IMR-90 (cell line): ENCODE measurements around the gene SLC6A20. TPM values are rescaled to one million over a fixed set of nuclear protein-coding genes. Genes with fewer than 3 reads are reported as not detected.

Experiments used
- ATAC-seq: fragments of 200-7000 bp; cut with Tn5 transposase; 2 replicates; pipeline ENCODE4 v1.9.1; 2020; ENCODE audit warnings: low read depth, mild to moderate bottlenecking, moderate library complexity
- BruUV-seq: library from RNA; stranded (reverse); fragments of 400-500 nt; replicated peaks from 2 replicates; lab custom pipeline; 2021; lab: Mats Ljungman, UMichigan
- CTCF ChIA-PET: fragments of 300-600 bp; formaldehyde crosslinking; extraction: SDS; loops from one replicate; lab custom pipeline; 2021; ENCODE audit warnings: antibody characterized with exemption; lab: Yijun Ruan, JAX
- POLR2A ChIA-PET: fragments of 300-600 bp; sonication (Branson Sonifier 250); formaldehyde crosslinking; loops from one replicate; lab custom pipeline; 2022; ENCODE audit warnings: antibody characterized with exemption; ENCODE audit not compliant: unreplicated experiment; lab: Charles Lee
- DNase-seq: peaks from one replicate; pipeline ENCODE4 v3.0.0; 2013
- H2AFZ ChIP-seq: replicated peaks from 2 replicates; pipeline ENCODE3; 2013; ENCODE audit warnings: low read length, mild to moderate bottlenecking; ENCODE audit not compliant: poor library complexity
- H2AK5ac ChIP-seq: 2 replicates; pipeline ENCODE4 v1.6.1; 2013; ENCODE audit warnings: low read depth, low read length, inconsistent platforms
- H2AK9ac ChIP-seq: replicated peaks from 2 replicates; pipeline ENCODE3; 2013; ENCODE audit warnings: mild to moderate bottlenecking, low read depth, low read length, moderate library complexity; ENCODE audit not compliant: poor library complexity
- H2BK120ac ChIP-seq: 2 replicates; pipeline ENCODE4 v1.6.1; 2013; ENCODE audit warnings: low read depth, low read length, inconsistent platforms
- H2BK15ac ChIP-seq: 3 replicates; pipeline ENCODE4 v1.6.1; 2013; ENCODE audit warnings: low read depth, low read length, inconsistent platforms
- H2BK20ac ChIP-seq: 2 replicates; pipeline ENCODE4 v1.6.1; 2013; ENCODE audit warnings: low read depth, mild to moderate bottlenecking, inconsistent platforms, low read length, moderate library complexity
- H2BK5ac ChIP-seq: 2 replicates; pipeline ENCODE4 v1.6.1; 2013; ENCODE audit warnings: mild to moderate bottlenecking, low read depth, low read length, inconsistent platforms; ENCODE audit not compliant: poor library complexity, severe bottlenecking
- H3K14ac ChIP-seq: replicated peaks from 2 replicates; pipeline ENCODE4 v1.6.1; 2013; ENCODE audit warnings: low read depth, low read length, inconsistent platforms
- H3K18ac ChIP-seq: 2 replicates; pipeline ENCODE4 v1.6.1; 2013; ENCODE audit warnings: low read depth, low read length, control low read depth
- H3K23ac ChIP-seq: 2 replicates; pipeline ENCODE4 v1.6.1; 2013; ENCODE audit warnings: low read depth, low read length, inconsistent platforms
- H3K27ac ChIP-seq: 2 replicates; pipeline ENCODE4 v1.5.1; 2013; ENCODE audit warnings: mild to moderate bottlenecking, control low read depth, low read length; ENCODE audit not compliant: insufficient read depth
- H3K27me3 ChIP-seq: 2 replicates; pipeline ENCODE4 v1.6.1; 2013; ENCODE audit warnings: low read length; ENCODE audit not compliant: control insufficient read depth, insufficient read depth
- H3K36me3 ChIP-seq: 2 replicates; pipeline ENCODE4 v1.6.1; 2013; ENCODE audit warnings: low read length, mixed read lengths; ENCODE audit not compliant: control insufficient read depth, insufficient read depth
- H3K4ac ChIP-seq: 2 replicates; pipeline ENCODE4 v1.6.1; 2013; ENCODE audit warnings: low read depth, low read length, inconsistent platforms
- H3K4me1 ChIP-seq: 2 replicates; pipeline ENCODE4 v1.6.1; 2013; ENCODE audit warnings: low read length, mixed read lengths; ENCODE audit not compliant: control insufficient read depth, insufficient read depth
- H3K4me2 ChIP-seq: 2 replicates; pipeline ENCODE4 v1.6.1; 2013; ENCODE audit warnings: low read depth, mild to moderate bottlenecking, control low read depth, low read length, moderate library complexity
- H3K4me3 ChIP-seq: 2 replicates; pipeline ENCODE4 v1.5.1; 2013; ENCODE audit warnings: low read depth, mild to moderate bottlenecking, control low read depth, low read length, moderate library complexity; ENCODE audit not compliant: insufficient read depth
- H3K56ac ChIP-seq: 2 replicates; pipeline ENCODE4 v1.6.1; 2013; ENCODE audit warnings: low read length, inconsistent platforms; ENCODE audit not compliant: insufficient read depth; ENCODE audit errors: extremely low read depth
- H3K79me1 ChIP-seq, 2 experiments: 2 replicates each; pipeline ENCODE4 v1.6.1; 2013; ENCODE audit warnings: low read length in 2 of 2, inconsistent platforms in 1 of 2, low read depth in 1 of 2
- H3K9ac ChIP-seq: 2 replicates; pipeline ENCODE4 v1.6.1; 2013; ENCODE audit warnings: low read depth, low read length, control low read depth
- H3K9me1 ChIP-seq: 2 replicates; pipeline ENCODE4 v1.6.1; 2013; ENCODE audit warnings: low read length, inconsistent platforms; ENCODE audit not compliant: insufficient read depth
- H3K9me3 ChIP-seq: 2 replicates; pipeline ENCODE4 v1.6.1; 2013; ENCODE audit warnings: low read length; ENCODE audit not compliant: control insufficient read depth, insufficient read depth
- H4K20me1 ChIP-seq: 2 replicates; pipeline ENCODE4 v1.6.1; 2013; ENCODE audit warnings: low read length, inconsistent platforms; ENCODE audit not compliant: insufficient read depth
- H4K5ac ChIP-seq: 2 replicates; pipeline ENCODE4 v1.6.1; 2013; ENCODE audit warnings: mild to moderate bottlenecking, low read depth, low read length, control low read depth
- H4K8ac ChIP-seq, 2 experiments: 2 replicates each; pipeline ENCODE4 v1.6.1; 2013; ENCODE audit warnings: low read depth in 2 of 2, low read length in 2 of 2, control low read depth in 1 of 2, inconsistent platforms in 1 of 2
- H4K91ac ChIP-seq: 2 replicates; pipeline ENCODE4 v1.6.1; 2013; ENCODE audit warnings: low read depth, low read length, inconsistent platforms; ENCODE audit not compliant: insufficient read depth
- CEBPB ChIP-seq: IDR thresholded peaks from 2 replicates; pipeline ENCODE4 v1.6.1; 2012; ENCODE audit warnings: low read depth, low read length, improper control_type of control experiment
- MAFK ChIP-seq: IDR thresholded peaks from 2 replicates; pipeline ENCODE4 v1.6.1; 2012; ENCODE audit warnings: low read depth, low read length, improper control_type of control experiment
- MAZ ChIP-seq: IDR thresholded peaks from 2 replicates; pipeline ENCODE4 v1.6.1; 2012; ENCODE audit warnings: low read depth, mild to moderate bottlenecking, low read length, improper control_type of control experiment, moderate library complexity, borderline replicate concordance
- MXI1 ChIP-seq: IDR thresholded peaks from 2 replicates; pipeline ENCODE4 v1.6.1; 2012; ENCODE audit warnings: low read depth, mild to moderate bottlenecking, low read length, moderate library complexity, borderline replicate concordance
- POLR2A ChIP-seq: IDR thresholded peaks from 2 replicates; pipeline ENCODE4 v1.6.1; 2012; ENCODE audit warnings: mild to moderate bottlenecking, low read depth, low read length
- RAD21 ChIP-seq: IDR thresholded peaks from 2 replicates; pipeline ENCODE4 v1.6.1; 2012; ENCODE audit warnings: low read length, improper control_type of control experiment
- RCOR1 ChIP-seq: IDR thresholded peaks from 2 replicates; pipeline ENCODE4 v1.6.1; 2012; ENCODE audit warnings: mild to moderate bottlenecking, low read length, improper control_type of control experiment; ENCODE audit not compliant: insufficient replicate concordance
- RFX5 ChIP-seq: IDR thresholded peaks from 2 replicates; pipeline ENCODE4 v1.8.0; 2012; ENCODE audit warnings: low read depth, mild to moderate bottlenecking, low read length, moderate library complexity
- WGBS, 2 experiments: methylation state at CpG; one replicate each; pipeline versions ENCODE4 v1.1.5 to v1.1.7; 2013; ENCODE audit warnings: missing lambda C conversion rate in 2 of 2; ENCODE audit not compliant: insufficient read length in 1 of 2; ENCODE audit errors: extremely low coverage in 2 of 2; 5-methylcytosine and 5-hydroxymethylcytosine counted together
- dilution Hi-C: fragments of 300-500 bp; cut with HindIII; formaldehyde crosslinking; loops from one replicate; pipeline ENCODE4 v1.14.3; 2018; ENCODE audit warnings: low sequenced_read_pairs; ENCODE audit not compliant: unreplicated experiment
- in situ Hi-C: fragments of 300-500 bp; cut with MboI; formaldehyde crosslinking; loops from 3 replicates; pipeline ENCODE4 v1.14.3; 2019; ENCODE audit warnings: low sequenced_read_pairs, inconsistent platforms, mixed read lengths
- intact Hi-C: fragments of 100-400 bp; cut with micrococcal nuclease; formaldehyde crosslinking; loops from 2 replicates; pipeline ENCODE4 v1.10.0; 2022
- polyA plus RNA-seq, 3 experiments: library from polyadenylated mRNA; depleted of rRNA; stranded (reverse); fragments of >200 nt; gene quantifications; 2 replicates each; pipeline ENCODE4 v1.2.3, GENCODE V29; 2012; ENCODE audit warnings: low replicate concordance in 1 of 3
- total RNA-seq: library from RNA; depleted of rRNA; stranded (reverse); fragments of >200 nt; gene quantifications from 2 replicates; pipeline ENCODE4 v1.2.3, GENCODE V29; 2012
- TF ChIP-seq, protein P1 (sequence below): fragments of 150-350 bp; IDR thresholded peaks from 2 replicates; pipeline ENCODE4 v1.6.1; 2017; ENCODE audit warnings: mild to moderate bottlenecking, antibody characterized with exemption, low read length, low read depth
- TF ChIP-seq, protein P2 (sequence below): fragments of 150-350 bp; IDR thresholded peaks from 2 replicates; pipeline ENCODE4 v1.6.1; 2016; ENCODE audit warnings: low read depth, mild to moderate bottlenecking, low read length, moderate library complexity, borderline replicate concordance
- TF ChIP-seq, protein P3 (sequence below): conservative IDR thresholded peaks from 2 replicates; pipeline ENCODE4 v1.5.1; 2012; ENCODE audit warnings: mild to moderate bottlenecking, low read depth, low read length, improper control_type of control experiment

Gene SLC6A20
- total and polyA plus RNA-seq, 2 of the 4 experiments (the other 2 are of a cell fraction): not detected

DNA sequence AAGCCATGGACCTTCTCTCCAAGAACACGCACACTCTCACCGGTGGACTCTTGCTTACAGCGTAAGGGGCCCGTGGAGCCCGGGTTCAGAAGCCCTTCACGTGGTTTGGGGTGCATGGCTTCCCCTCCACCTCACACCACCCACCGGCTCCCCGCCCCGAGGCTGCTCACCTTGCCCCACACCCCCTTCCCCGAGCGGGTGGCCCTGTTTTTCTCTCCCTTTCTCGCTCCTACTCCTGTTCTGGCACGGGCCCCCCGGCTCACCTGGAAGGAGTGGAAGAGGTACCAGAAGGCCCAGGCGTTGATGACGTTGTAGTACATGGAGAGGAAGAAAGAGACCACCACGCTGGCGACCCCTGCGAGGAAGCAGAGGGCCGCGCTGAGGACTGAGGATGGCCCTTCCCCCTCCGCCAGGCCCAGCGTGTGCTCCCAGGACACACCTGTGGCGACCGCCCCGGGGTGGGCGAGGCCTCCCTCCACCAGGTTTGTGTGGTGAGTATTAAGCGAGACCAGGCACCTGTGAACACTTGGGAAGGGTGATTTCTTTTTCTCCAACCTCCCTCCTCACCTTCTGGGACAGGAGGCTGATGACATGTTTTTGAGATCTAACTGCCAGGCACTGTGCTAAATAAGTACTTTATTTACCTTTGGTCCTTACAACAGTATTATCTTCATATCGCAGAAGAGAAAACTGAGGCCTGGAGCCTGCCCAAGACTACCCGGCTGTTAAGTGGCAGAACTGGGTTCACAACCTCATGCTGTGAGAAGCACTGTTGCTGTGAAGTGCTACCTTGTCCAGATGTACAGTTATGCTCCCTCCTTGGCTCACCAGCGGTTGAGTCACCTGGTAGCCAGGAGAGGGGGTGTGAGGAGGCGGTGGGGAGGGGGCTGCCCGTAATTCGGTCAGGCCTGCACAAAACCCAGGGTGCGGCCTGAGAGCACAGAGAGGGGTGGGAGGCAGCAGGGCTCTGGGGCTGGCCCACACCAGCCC, 16.3 kb downstream of the SLC6A20 start (continued):
- no peak for TF ChIP-seq CEBPB
- TF ChIP-seq RFX5: no peak

DNA sequence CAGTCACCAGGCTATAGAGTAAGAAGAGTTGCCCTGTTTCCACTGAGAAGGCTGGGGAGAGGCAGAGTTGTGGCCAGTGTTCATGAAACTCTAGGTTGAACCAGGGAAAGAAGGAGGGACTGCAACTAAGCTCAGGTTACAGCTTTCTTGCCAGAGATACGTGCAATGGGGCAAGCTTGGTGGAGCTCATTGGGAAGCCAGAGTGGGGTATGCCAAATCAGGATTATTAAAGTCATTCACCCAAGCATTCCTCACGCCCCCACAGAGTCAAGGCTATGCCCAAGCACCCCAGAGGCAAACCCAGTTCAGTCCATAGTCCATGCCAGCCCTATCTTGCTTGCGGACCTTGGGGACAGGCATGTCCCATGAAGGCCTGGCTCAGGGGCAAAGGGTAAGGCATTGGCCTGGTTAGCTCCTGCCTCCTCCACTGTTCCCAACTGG, 17.6 kb downstream of the SLC6A20 start:
- H3K4ac ChIP-seq: no peak overlapping the region
- no peak overlapping the region for H3K14ac ChIP-seq
- no peaks in the 10 kb centered on the region for H3K79me1 ChIP-seq
- no peak overlapping the region for H4K8ac ChIP-seq
- BruUV-seq: no TSS peak
- TF ChIP-seq, protein P1, sequence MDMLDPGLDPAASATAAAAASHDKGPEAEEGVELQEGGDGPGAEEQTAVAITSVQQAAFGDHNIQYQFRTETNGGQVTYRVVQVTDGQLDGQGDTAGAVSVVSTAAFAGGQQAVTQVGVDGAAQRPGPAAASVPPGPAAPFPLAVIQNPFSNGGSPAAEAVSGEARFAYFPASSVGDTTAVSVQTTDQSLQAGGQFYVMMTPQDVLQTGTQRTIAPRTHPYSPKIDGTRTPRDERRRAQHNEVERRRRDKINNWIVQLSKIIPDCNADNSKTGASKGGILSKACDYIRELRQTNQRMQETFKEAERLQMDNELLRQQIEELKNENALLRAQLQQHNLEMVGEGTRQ: no peak
- TF ChIP-seq RCOR1 (no peak), MAFK (no peak), MXI1 (no peak), POLR2A (no peak), RAD21 (no peak), MAZ (no peak), RFX5 (no peak)
- TF ChIP-seq, protein P2, sequence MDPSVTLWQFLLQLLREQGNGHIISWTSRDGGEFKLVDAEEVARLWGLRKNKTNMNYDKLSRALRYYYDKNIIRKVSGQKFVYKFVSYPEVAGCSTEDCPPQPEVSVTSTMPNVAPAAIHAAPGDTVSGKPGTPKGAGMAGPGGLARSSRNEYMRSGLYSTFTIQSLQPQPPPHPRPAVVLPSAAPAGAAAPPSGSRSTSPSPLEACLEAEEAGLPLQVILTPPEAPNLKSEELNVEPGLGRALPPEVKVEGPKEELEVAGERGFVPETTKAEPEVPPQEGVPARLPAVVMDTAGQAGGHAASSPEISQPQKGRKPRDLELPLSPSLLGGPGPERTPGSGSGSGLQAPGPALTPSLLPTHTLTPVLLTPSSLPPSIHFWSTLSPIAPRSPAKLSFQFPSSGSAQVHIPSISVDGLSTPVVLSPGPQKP: no peak
- TF ChIP-seq, protein P3, sequence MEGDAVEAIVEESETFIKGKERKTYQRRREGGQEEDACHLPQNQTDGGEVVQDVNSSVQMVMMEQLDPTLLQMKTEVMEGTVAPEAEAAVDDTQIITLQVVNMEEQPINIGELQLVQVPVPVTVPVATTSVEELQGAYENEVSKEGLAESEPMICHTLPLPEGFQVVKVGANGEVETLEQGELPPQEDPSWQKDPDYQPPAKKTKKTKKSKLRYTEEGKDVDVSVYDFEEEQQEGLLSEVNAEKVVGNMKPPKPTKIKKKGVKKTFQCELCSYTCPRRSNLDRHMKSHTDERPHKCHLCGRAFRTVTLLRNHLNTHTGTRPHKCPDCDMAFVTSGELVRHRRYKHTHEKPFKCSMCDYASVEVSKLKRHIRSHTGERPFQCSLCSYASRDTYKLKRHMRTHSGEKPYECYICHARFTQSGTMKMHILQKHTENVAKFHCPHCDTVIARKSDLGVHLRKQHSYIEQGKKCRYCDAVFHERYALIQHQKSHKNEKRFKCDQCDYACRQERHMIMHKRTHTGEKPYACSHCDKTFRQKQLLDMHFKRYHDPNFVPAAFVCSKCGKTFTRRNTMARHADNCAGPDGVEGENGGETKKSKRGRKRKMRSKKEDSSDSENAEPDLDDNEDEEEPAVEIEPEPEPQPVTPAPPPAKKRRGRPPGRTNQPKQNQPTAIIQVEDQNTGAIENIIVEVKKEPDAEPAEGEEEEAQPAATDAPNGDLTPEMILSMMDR: no peak
- DNase-seq (no peak), ATAC-seq (no peak)
- no peaks in the 10 kb centered on the region for H4K20me1 ChIP-seq
- H4K5ac ChIP-seq: no peak overlapping the region
- H3K9me3 ChIP-seq: peaks cover 5% of the 10 kb centered on the region; the same call in 1 of the 2 replicates
- H4K91ac ChIP-seq: no peak overlapping the region
- peaks cover 80% of the 10 kb centered on the region for H3K27me3 ChIP-seq
- H3K18ac ChIP-seq: no peak overlapping the region
- no peaks in the 10 kb centered on the region for H3K36me3 ChIP-seq
- dilution Hi-C loops (no loop called here), in situ Hi-C loops (no loop called here), intact Hi-C loops (no loop called here)
- no peak overlapping the region for H3K4me3 ChIP-seq
- no peak overlapping the region for H2BK20ac ChIP-seq
- H3K23ac ChIP-seq: no peak overlapping the region; the same call in 1 of the 2 replicates
- no peaks in the 10 kb centered on the region for H3K9me1 ChIP-seq
- ChIA-PET POLR2A (no interaction called here), CTCF (no interaction called here)
- H2BK120ac ChIP-seq: no peak overlapping the region
- no peak overlapping the region for H3K9ac ChIP-seq
- H2BK5ac ChIP-seq: no peak overlapping the region
- H3K27ac ChIP-seq: no peak overlapping the region
- H2AFZ ChIP-seq: peak overlapping the region; percentile 21
- H2AK5ac ChIP-seq: no peak overlapping the region
- H3K4me1 ChIP-seq: no peaks in the 10 kb centered on the region
- H2BK15ac ChIP-seq: no peak overlapping the region
- H3K4me2 ChIP-seq: no peak overlapping the region
- no peak overlapping the region for H2AK9ac ChIP-seq
- H3K56ac ChIP-seq: no peak overlapping the region
- no CpG with 5 or more reads among the region's 3 CpGs for WGBS, 2 experiments
